Esophagus (tissue), 2 donors: ENCODE measurements around the gene MUC5AC. TPM values are rescaled to one million over a fixed set of nuclear protein-coding genes. Genes with fewer than 3 reads are reported as not detected.

ENCODE experiments used
- H3K27ac ChIP-seq, 2 donors: one replicate each; pipeline ENCODE4 v1.5.1; 2013; ENCODE audit warnings: low read depth in 2 of 2, mild to moderate bottlenecking in 2 of 2, inconsistent platforms in 1 of 2, low read length in 1 of 2, moderate library complexity in 1 of 2
- H3K27me3 ChIP-seq, 2 donors: one replicate each; pipeline ENCODE4 v1.6.1; 2013; ENCODE audit warnings: low read length in 2 of 2, control low read depth in 1 of 2, mild to moderate bottlenecking in 1 of 2; ENCODE audit not compliant: insufficient read depth in 2 of 2, control insufficient read depth in 1 of 2
- H3K36me3 ChIP-seq, 2 donors: one replicate each; pipeline ENCODE4 v1.6.1; 2013; ENCODE audit warnings: low read length in 1 of 2; ENCODE audit not compliant: control insufficient read depth in 2 of 2, insufficient read depth in 2 of 2
- H3K4me1 ChIP-seq, 2 donors: one replicate each; pipeline ENCODE4 v1.6.1; 2013; ENCODE audit warnings: low read length in 1 of 2; ENCODE audit not compliant: control insufficient read depth in 2 of 2, insufficient read depth in 2 of 2
- H3K4me3 ChIP-seq, 2 donors: one replicate each; pipeline ENCODE4 v1.5.1; 2013; ENCODE audit warnings: low read length in 2 of 2, mild to moderate bottlenecking in 2 of 2, low read depth in 1 of 2, moderate library complexity in 1 of 2
- H3K9me3 ChIP-seq, 2 donors: one replicate each; pipeline ENCODE4 v1.6.1; 2013; ENCODE audit warnings: mild to moderate bottlenecking in 2 of 2, low read depth in 1 of 2, low read length in 1 of 2, moderate library complexity in 1 of 2; ENCODE audit not compliant: control insufficient read depth in 2 of 2, insufficient read depth in 1 of 2
- WGBS, 2 donors: extraction: QIAGEN DNeasy Blood & Tissue Kit; methylation state at CpG; one replicate each; pipeline ENCODE4 v1.1.7; 2013; 5-methylcytosine and 5-hydroxymethylcytosine counted together
- polyA plus RNA-seq, 2 donors: library from polyadenylated mRNA; stranded (reverse); fragments of 200-250 nt; gene quantifications; one replicate each; pipeline ENCODE4 v1.2.3, GENCODE V29; 2013
- donor health status: healthy with polysubstance abuse.
- donor health status: Bipolar disorder and iron deficiency.

The MUC5AC gene
- polyA plus RNA-seq, 2 donors, result 0.01 to 0.08 TPM

GRCh38 chr11:1175461-1176223, 17.9 kb downstream of the MUC5AC start:
- peaks cover 0 to 2% of the 10 kb centered on the region in 2 donors for H3K4me1 ChIP-seq
- no peak overlapping the region for H3K27ac ChIP-seq
- no peak overlapping the region for H3K4me3 ChIP-seq
- no peaks in the 10 kb centered on the region for H3K36me3 ChIP-seq
- peaks cover 3 to 11% of the 10 kb centered on the region in 2 donors for H3K9me3 ChIP-seq
- H3K27me3 ChIP-seq, result no peaks in the 10 kb centered on the region
- 81 to 82% methylated on average over 22 of the region's 22 CpGs for WGBS, 2 donors

- Histone ChIP-seq H3K4me1 (peaks cover 0 to 2% of the 10 kb centered on the region in 2 donors), H3K27me3 (no peaks in the 10 kb centered on the region), H3K27ac (no peak overlapping the region), H3K36me3 (no peaks in the 10 kb centered on the region), H3K9me3 (peaks cover 3 to 8% of the 10 kb centered on the region in 2 donors), H3K4me3 (no peak overlapping the region)
- 87 to 89% methylated on average over 32 of the region's 32 CpGs for WGBS, 2 donors
Observed at GRCh38 chr11:1176224-1177019, 18.7 kb downstream of the MUC5AC start.

- Histone ChIP-seq H3K4me3 (no peak overlapping the region), H3K36me3 (no peaks in the 10 kb centered on the region), H3K27me3 (no peaks in the 10 kb centered on the region), H3K27ac (no peak overlapping the region), H3K9me3 (peaks cover 3 to 8% of the 10 kb centered on the region in 2 donors), H3K4me1 (peaks cover 0 to 2% of the 10 kb centered on the region in 2 donors)
- 85 to 87% methylated on average over 34 of the region's 34 CpGs for WGBS, 2 donors
Observed at GRCh38 chr11:1177020-1177770, 19.4 kb downstream of the MUC5AC start.

- H3K9me3 ChIP-seq, result peaks cover 3 to 8% of the 10 kb centered on the region in 2 donors
- 87 to 90% methylated on average over 11 to 12 of the region's 12 CpGs for WGBS, 2 donors
- H3K4me3 ChIP-seq, result no peak overlapping the region
- peaks cover 0 to 2% of the 10 kb centered on the region in 2 donors for H3K4me1 ChIP-seq
- no peaks in the 10 kb centered on the region for H3K27me3 ChIP-seq
- no peak overlapping the region for H3K27ac ChIP-seq
- H3K36me3 ChIP-seq, result no peaks in the 10 kb centered on the region
Observed at GRCh38 chr11:1177771-1178090, 20.0 kb downstream of the MUC5AC start.

- no peaks in the 10 kb centered on the region for H3K36me3 ChIP-seq
- H3K4me1 ChIP-seq, result peaks cover 0 to 2% of the 10 kb centered on the region in 2 donors
- H3K4me3 ChIP-seq, result no peak overlapping the region
- peaks cover 3 to 8% of the 10 kb centered on the region in 2 donors for H3K9me3 ChIP-seq
- no peak overlapping the region for H3K27ac ChIP-seq
- 82 to 86% methylated on average over 30 to 31 of the region's 31 CpGs for WGBS, 2 donors
- no peaks in the 10 kb centered on the region for H3K27me3 ChIP-seq
Observed at GRCh38 chr11:1178201-1178885, 20.6 kb downstream of the MUC5AC start.

GRCh38 chr11:1178906-1179305, 21.2 kb downstream of the MUC5AC start:
- Histone ChIP-seq H3K36me3 (no peaks in the 10 kb centered on the region), H3K27ac (no peak overlapping the region), H3K27me3 (no peaks in the 10 kb centered on the region), H3K9me3 (peaks cover 3 to 8% of the 10 kb centered on the region in 2 donors), H3K4me3 (no peak overlapping the region), H3K4me1 (peaks cover 0 to 2% of the 10 kb centered on the region in 2 donors)
- WGBS, 2 donors, result 87 to 89% methylated on average over 28 to 29 of the region's 29 CpGs

GRCh38 chr11:1179641-1180040, 21.9 kb downstream of the MUC5AC start:
- Histone ChIP-seq H3K9me3 (peaks cover 3 to 6% of the 10 kb centered on the region in 2 donors), H3K4me1 (no peaks in the 10 kb centered on the region), H3K27ac (no peak overlapping the region), H3K4me3 (no peak overlapping the region), H3K36me3 (no peaks in the 10 kb centered on the region), H3K27me3 (no peaks in the 10 kb centered on the region)
- 78 to 86% methylated on average over 12 to 17 of the region's 17 CpGs for WGBS, 2 donors

- Histone ChIP-seq H3K9me3 (peaks cover 3 to 6% of the 10 kb centered on the region in 2 donors), H3K27ac (no peak overlapping the region), H3K27me3 (no peaks in the 10 kb centered on the region), H3K4me3 (no peak overlapping the region), H3K36me3 (no peaks in the 10 kb centered on the region), H3K4me1 (no peaks in the 10 kb centered on the region)
- WGBS, 2 donors, result 71 to 76% methylated on average over 15 of the region's 15 CpGs
Observed at GRCh38 chr11:1180171-1180570, 22.4 kb downstream of the MUC5AC start.

GRCh38 chr11:1180947-1181391, 23.2 kb downstream of the MUC5AC start:
- no peaks in the 10 kb centered on the region for H3K27me3 ChIP-seq
- WGBS, 2 donors, result 80 to 87% methylated on average over 28 to 29 of the region's 29 CpGs
- H3K27ac ChIP-seq, result no peak overlapping the region
- H3K4me3 ChIP-seq, result no peak overlapping the region
- H3K4me1 ChIP-seq, result no peaks in the 10 kb centered on the region
- H3K36me3 ChIP-seq, result no peaks in the 10 kb centered on the region
- peaks cover under 1 to 6% of the 10 kb centered on the region in 2 donors for H3K9me3 ChIP-seq
